ENCODE data around the gene GUSB. TPM values are rescaled to one million over a fixed set of nuclear protein-coding genes. Genes with fewer than 3 reads are reported as not detected.
"Not testable (repeated sequence)": the region's sequence is repeated elsewhere in the genome, so short reads cannot be mapped to it uniquely, and the experiment has no call there.

The GUSB gene
- total RNA-seq, 2 experiments from 2014 or later = 49.5 to 50.9 TPM

DNA sequence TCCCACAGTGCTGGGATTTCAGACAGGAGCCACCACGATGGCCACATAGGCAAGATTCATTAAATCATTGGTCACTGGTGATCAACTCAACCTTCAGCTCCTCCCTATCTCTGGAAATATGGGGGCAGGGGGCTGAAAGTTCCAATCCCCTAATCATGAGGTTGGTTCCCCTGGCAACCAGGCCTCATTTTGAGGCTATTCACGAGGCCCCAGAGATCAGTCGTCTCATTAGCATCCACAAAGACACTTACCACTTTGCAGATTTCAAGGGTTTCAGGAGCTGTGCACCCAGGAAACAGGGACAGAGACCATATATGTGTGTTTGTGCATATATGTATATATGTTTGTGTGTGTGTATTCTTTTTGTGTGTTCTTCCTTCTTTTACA is 7.7 kb upstream of the GUSB start:
- no peaks in the 10 kb centered on the region for H3K9me2 ChIP-seq (ENCODE audit: insufficient read depth, low read length)
- H3K79me2 ChIP-seq (ENCODE audit: insufficient read depth, low read depth, low read length) = no peaks in the 10 kb centered on the region
- TF ChIP-seq, protein P1, sequence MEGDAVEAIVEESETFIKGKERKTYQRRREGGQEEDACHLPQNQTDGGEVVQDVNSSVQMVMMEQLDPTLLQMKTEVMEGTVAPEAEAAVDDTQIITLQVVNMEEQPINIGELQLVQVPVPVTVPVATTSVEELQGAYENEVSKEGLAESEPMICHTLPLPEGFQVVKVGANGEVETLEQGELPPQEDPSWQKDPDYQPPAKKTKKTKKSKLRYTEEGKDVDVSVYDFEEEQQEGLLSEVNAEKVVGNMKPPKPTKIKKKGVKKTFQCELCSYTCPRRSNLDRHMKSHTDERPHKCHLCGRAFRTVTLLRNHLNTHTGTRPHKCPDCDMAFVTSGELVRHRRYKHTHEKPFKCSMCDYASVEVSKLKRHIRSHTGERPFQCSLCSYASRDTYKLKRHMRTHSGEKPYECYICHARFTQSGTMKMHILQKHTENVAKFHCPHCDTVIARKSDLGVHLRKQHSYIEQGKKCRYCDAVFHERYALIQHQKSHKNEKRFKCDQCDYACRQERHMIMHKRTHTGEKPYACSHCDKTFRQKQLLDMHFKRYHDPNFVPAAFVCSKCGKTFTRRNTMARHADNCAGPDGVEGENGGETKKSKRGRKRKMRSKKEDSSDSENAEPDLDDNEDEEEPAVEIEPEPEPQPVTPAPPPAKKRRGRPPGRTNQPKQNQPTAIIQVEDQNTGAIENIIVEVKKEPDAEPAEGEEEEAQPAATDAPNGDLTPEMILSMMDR (conservative IDR thresholded peaks at IDR 0.05; ENCODE audit: low read length) = no peak
- no peak for TF ChIP-seq EZH2phosphoT487 (IDR thresholded peaks at IDR 0.05; ENCODE audit: borderline replicate concordance, low read depth, low read length)
- intact Hi-C loops (cut with micrococcal nuclease; ENCODE audit: unreplicated experiment) = no loop called here
- H3K36me3 ChIP-seq (ENCODE audit: insufficient read depth, low read length) = no peaks in the 10 kb centered on the region
- no peak overlapping the region for H2AFZ ChIP-seq (ENCODE audit: low read length)
- H3K9me3 ChIP-seq (ENCODE audit: low read length) = no peaks in the 10 kb centered on the region
- H3K27ac ChIP-seq (ENCODE audit: low read depth, low read length, poor library complexity, severe bottlenecking) = no peak overlapping the region
- no TSS peak for BruUV-seq (replicated peaks)
- no peaks in the 10 kb centered on the region for H3K4me1 ChIP-seq (ENCODE audit: insufficient read depth, low read length, poor library complexity, severe bottlenecking)
- no peak overlapping the region for H3K4me2 ChIP-seq (ENCODE audit: low read length)
- CTCF ChIA-PET (ENCODE audit: unreplicated experiment) = no interaction called here
- no peaks in the 10 kb centered on the region for H4K20me1 ChIP-seq (ENCODE audit: insufficient read depth, low read length)
- H3K4me3 ChIP-seq (ENCODE audit: low read depth, low read length, poor library complexity, severe bottlenecking) = no peak overlapping the region
- no peak for DNase-seq (ENCODE audit: low spot score)
- POLR2A ChIA-PET = no interaction called here

DNA sequence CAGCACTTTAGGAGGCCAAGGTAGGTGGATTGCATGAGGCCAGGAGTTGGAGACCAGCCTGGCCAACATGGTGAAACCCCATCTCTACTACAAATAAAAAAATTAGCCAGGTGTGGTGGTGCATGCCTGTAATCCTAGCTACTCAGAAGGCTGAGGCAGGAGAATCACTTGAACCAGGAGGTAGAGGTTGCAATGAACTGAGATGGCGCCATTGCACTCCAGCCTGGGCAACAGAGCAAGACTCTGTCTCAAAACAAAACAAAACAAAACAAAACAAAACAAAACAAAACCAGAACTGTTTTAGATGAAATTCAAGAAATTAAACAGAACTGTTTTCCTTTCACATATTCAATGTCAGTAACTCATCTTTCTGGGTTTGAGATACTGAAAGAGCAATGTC is 6.5 kb upstream of the GUSB start:
- H3K9me3 ChIP-seq (ENCODE audit: low read length); H3K79me2 ChIP-seq (ENCODE audit: insufficient read depth, low read depth, low read length); H3K4me3 ChIP-seq (ENCODE audit: low read depth, low read length, poor library complexity, severe bottlenecking); BruUV-seq (replicated peaks); H2AFZ ChIP-seq (ENCODE audit: low read length); H3K27ac ChIP-seq (ENCODE audit: low read depth, low read length, poor library complexity, severe bottlenecking); CTCF ChIA-PET (ENCODE audit: unreplicated experiment); DNase-seq (ENCODE audit: low spot score); H3K9me2 ChIP-seq (ENCODE audit: insufficient read depth, low read length); H3K4me1 ChIP-seq (ENCODE audit: insufficient read depth, low read length, poor library complexity, severe bottlenecking); intact Hi-C loops (cut with micrococcal nuclease; ENCODE audit: unreplicated experiment); H4K20me1 ChIP-seq (ENCODE audit: insufficient read depth, low read length); H3K36me3 ChIP-seq (ENCODE audit: insufficient read depth, low read length); H3K4me2 ChIP-seq (ENCODE audit: low read length): not testable (repeated sequence)
- POLR2A ChIA-PET = interaction anchor here (1.1 kb wide), 1 partner anchor 12 kb away, joined by 3 read pairs; no protein-coding TSS in a partner anchor

DNA sequence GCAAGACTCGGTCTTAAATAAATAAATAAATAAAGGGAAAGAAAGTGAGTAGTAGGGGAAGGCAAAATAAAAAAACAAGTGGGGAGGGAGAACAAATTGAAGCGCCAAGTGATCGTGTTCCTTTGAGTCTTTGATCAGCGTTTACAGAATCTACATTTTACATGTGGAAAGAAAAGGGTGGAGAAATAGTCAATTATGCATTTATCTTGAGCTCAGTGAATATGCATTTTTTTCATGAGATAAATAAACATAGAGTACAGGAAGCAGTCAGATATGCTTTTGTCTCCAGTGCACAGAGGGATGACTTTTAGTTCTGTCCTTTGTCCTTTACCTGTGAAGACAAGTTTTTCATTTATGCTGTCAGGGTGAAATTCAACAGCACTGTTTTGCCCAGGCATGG is 6.1 kb upstream of the GUSB start:
- POLR2A ChIA-PET = interaction anchor here (1.1 kb wide), 1 partner anchor 11 kb away, joined by 3 read pairs; no protein-coding TSS in a partner anchor

More for the DNA sequence above, 6.1 kb upstream of the GUSB start:
- TF ChIP-seq, protein P1 (conservative IDR thresholded peaks at IDR 0.05; ENCODE audit: low read length) = no peak
- TF ChIP-seq EZH2phosphoT487 (IDR thresholded peaks at IDR 0.05; ENCODE audit: borderline replicate concordance, low read depth, low read length) = no peak
- no peaks in the 10 kb centered on the region for H3K4me1 ChIP-seq (ENCODE audit: insufficient read depth, low read length, poor library complexity, severe bottlenecking)
- intact Hi-C loops (cut with micrococcal nuclease; ENCODE audit: unreplicated experiment) = no loop called here
- no peaks in the 10 kb centered on the region for H3K79me2 ChIP-seq (ENCODE audit: insufficient read depth, low read depth, low read length)
- no peak for DNase-seq (ENCODE audit: low spot score)
- no peak overlapping the region for H3K4me2 ChIP-seq (ENCODE audit: low read length)
- H3K27ac ChIP-seq (ENCODE audit: low read depth, low read length, poor library complexity, severe bottlenecking) = no peak overlapping the region
- H3K9me2 ChIP-seq (ENCODE audit: insufficient read depth, low read length) = no peaks in the 10 kb centered on the region
- H3K9me3 ChIP-seq (ENCODE audit: low read length) = no peaks in the 10 kb centered on the region
- no peaks in the 10 kb centered on the region for H3K36me3 ChIP-seq (ENCODE audit: insufficient read depth, low read length)
- no peak overlapping the region for H3K4me3 ChIP-seq (ENCODE audit: low read depth, low read length, poor library complexity, severe bottlenecking)
- CTCF ChIA-PET (ENCODE audit: unreplicated experiment) = no interaction called here
- H4K20me1 ChIP-seq (ENCODE audit: insufficient read depth, low read length) = no peaks in the 10 kb centered on the region
- BruUV-seq (replicated peaks) = no TSS peak
- H2AFZ ChIP-seq (ENCODE audit: low read length) = no peak overlapping the region
